ENCODE measurements around the gene TTC34.
"Not testable (repeated sequence)": the region's sequence is repeated elsewhere in the genome, so short reads cannot be mapped to it uniquely, and the experiment has no call there.

TTC34 gene

GRCh38 chr1:2657124-2657523, 144.4 kb downstream of the TTC34 start:
- DNase-seq, result not testable (repeated sequence)

GRCh38 chr1:2655598-2656434, 145.7 kb downstream of the TTC34 start:
- not testable (repeated sequence) for DNase-seq

GRCh38 chr1:2654443-2654948, 147.0 kb downstream of the TTC34 start:
- not testable (repeated sequence) for DNase-seq

- DNase-seq, result not testable (repeated sequence)
These were observed 147.6 kb downstream of the TTC34 start for GRCh38 chr1:2653741-2654442.

GRCh38 chr1:2652926-2653571, 148.4 kb downstream of the TTC34 start:
- not testable (repeated sequence) for DNase-seq

GRCh38 chr1:2652152-2652925, 149.2 kb downstream of the TTC34 start:
- DNase-seq, result not testable (repeated sequence)

GRCh38 chr1:2650967-2651645, 150.4 kb downstream of the TTC34 start:
- DNase-seq, result no peak

- no peak for DNase-seq
These were observed 154.7 kb downstream of the TTC34 start for GRCh38 chr1:2646837-2647236.

GRCh38 chr1:2645776-2646175, 155.7 kb downstream of the TTC34 start:
- no peak for DNase-seq

- no peak for DNase-seq
These were observed 156.3 kb downstream of the TTC34 start for GRCh38 chr1:2645143-2645542.

GRCh38 chr1:2644591-2645101, 156.8 kb downstream of the TTC34 start:
- no peak for DNase-seq

- DNase-seq, result no peak
These were observed 157.3 kb downstream of the TTC34 start for GRCh38 chr1:2644171-2644570.

GRCh38 chr1:2643414-2644077, 157.9 kb downstream of the TTC34 start:
- no peak for DNase-seq

- DNase-seq, result peak; percentile 82
These were observed 158.7 kb downstream of the TTC34 start for GRCh38 chr1:2642560-2643413.

- DNase-seq, result no peak
These were observed 159.3 kb downstream of the TTC34 start for GRCh38 chr1:2642131-2642559.

GRCh38 chr1:2641381-2642130, 159.9 kb downstream of the TTC34 start:
- no peak for DNase-seq

GRCh38 chr1:2640626-2641025, 160.9 kb downstream of the TTC34 start:
- DNase-seq, result no peak

- no peak for DNase-seq
These were observed 161.6 kb downstream of the TTC34 start for GRCh38 chr1:2639607-2640521.

Measured in NCI-H1092 (cell line).